Testis (tissue), 3 donors: Measurements from ENCODE around the gene DHX8. TPM values are rescaled to one million over a fixed set of nuclear protein-coding genes. Genes with fewer than 3 reads are reported as not detected.

Experiments
- DNase-seq: peaks from one replicate; pipeline ENCODE4 v3.0.0-alpha.2; 2019
- H3K27ac ChIP-seq, 2 donors: fragments of 200-600 bp; sonication (generic); one replicate each; pipeline ENCODE4 v1.5.1; 2019
- H3K27me3 ChIP-seq: fragments of 200-600 bp; sonication (generic); one replicate; pipeline ENCODE4 v1.5.1; 2019
- H3K36me3 ChIP-seq: fragments of 200-600 bp; sonication (generic); one replicate; pipeline ENCODE4 v1.5.1; 2017; ENCODE audit warnings: low read depth; ENCODE audit errors: missing control alignments
- H3K4me1 ChIP-seq: fragments of 200-600 bp; sonication (generic); one replicate; pipeline ENCODE4 v1.5.1; 2019
- H3K4me3 ChIP-seq, 2 donors: fragments of 200-600 bp; sonication (generic); one replicate each; pipeline ENCODE4 v1.5.1; 2017 to 2019
- H3K9me3 ChIP-seq: fragments of 200-600 bp; sonication (generic); one replicate; pipeline ENCODE4 v1.5.1; 2017
- CTCF ChIP-seq, 3 experiments: fragments of 450-650 bp in 2 of 3; fragments of 200-600 bp in 1 of 3; sonication (generic) in 1 of 3; IDR thresholded peaks; one replicate each; pipeline ENCODE4 v1.5.1; 2016 to 2019; ENCODE audit warnings: antibody characterized with exemption in 3 of 3, mild to moderate bottlenecking in 2 of 3, moderate library complexity in 1 of 3
- POLR2A ChIP-seq: fragments of 450-650 bp; IDR thresholded peaks from one replicate; pipeline ENCODE4 v1.6.1; 2017; ENCODE audit warnings: antibody characterized with exemption, mild to moderate bottlenecking, moderate library complexity
- WGBS, 2 donors: methylation state at CpG; one replicate each; pipeline ENCODE4 v1.1.5; 2018; 5-methylcytosine and 5-hydroxymethylcytosine counted together
- intact Hi-C: fragments of 100-400 bp; cut with DNase I; formaldehyde crosslinking; loops from one replicate; pipeline ENCODE4 v1.15.1; 2023; ENCODE audit warnings: low total_unique reads
- polyA plus RNA-seq: library from polyadenylated mRNA; stranded (reverse); fragments of 350-450 nt; fragmentation: Illumina TruSeq; extraction: RNeasy Lipid Tissue Mini Kit (QIAGEN cat#74804); gene quantifications from one replicate; pipeline ENCODE4 v1.2.3, GENCODE V29; 2014; ENCODE audit warnings: low read depth, low replicate concordance; ENCODE audit not compliant: insufficient read depth
- total RNA-seq, 2 donors: library from RNA; depleted of rRNA; stranded (reverse); fragments of >200 nt; gene quantifications; one replicate each; pipeline ENCODE4 v1.2.3, GENCODE V29; 2016

DHX8 gene
- total and polyA plus RNA-seq, 3 donors from 2014 or later = 63.4 to 74.3 (median 68.0) TPM

GRCh38 chr17:43548689-43549379 is 65.1 kb downstream of the DHX8 start:
- H3K4me3 ChIP-seq = no peak overlapping the region
- H3K9me3 ChIP-seq = no peaks in the 10 kb centered on the region
- no peak for DNase-seq
- 88 to 96% methylated on average over 3 of the region's 3 CpGs for WGBS, 2 donors
- intact Hi-C loops = no loop called here
- no peaks in the 10 kb centered on the region for H3K36me3 ChIP-seq
- peaks cover 23% of the 10 kb centered on the region for H3K4me1 ChIP-seq
- no peaks in the 10 kb centered on the region for H3K27me3 ChIP-seq
- no peak overlapping the region for H3K27ac ChIP-seq
- no peak for TF ChIP-seq POLR2A
- no peak for TF ChIP-seq CTCF (IDR thresholded peaks at IDR 0.05)

GRCh38 chr17:43549496-43549895 is 65.7 kb downstream of the DHX8 start:
- Histone ChIP-seq H3K9me3 (no peaks in the 10 kb centered on the region), H3K4me1 (peaks cover 23% of the 10 kb centered on the region), H3K36me3 (no peaks in the 10 kb centered on the region), H3K27me3 (no peaks in the 10 kb centered on the region), H3K27ac (no peak overlapping the region), H3K4me3 (no peak overlapping the region)
- WGBS, 2 donors = 91 to 92% methylated on average over 5 of the region's 5 CpGs
- no peak for DNase-seq
- TF ChIP-seq POLR2A (no peak), CTCF (IDR thresholded peaks at IDR 0.05) (no peak)
- intact Hi-C loops = no loop called here

- DNase-seq = no peak
- H3K4me3 ChIP-seq = no peak overlapping the region
- no peaks in the 10 kb centered on the region for H3K36me3 ChIP-seq
- TF ChIP-seq CTCF (IDR thresholded peaks at IDR 0.05) = no peak
- no peak for TF ChIP-seq POLR2A
- no peaks in the 10 kb centered on the region for H3K27me3 ChIP-seq
- no peaks in the 10 kb centered on the region for H3K9me3 ChIP-seq
- H3K27ac ChIP-seq = no peak overlapping the region
- H3K4me1 ChIP-seq = peaks cover 16% of the 10 kb centered on the region
- intact Hi-C loops = no loop called here
- 70 to 73% methylated on average over 4 of the region's 4 CpGs for WGBS, 2 donors
Observed at GRCh38 chr17:43550754-43551153, 67.0 kb downstream of the DHX8 start.

GRCh38 chr17:43552229-43552837 is 68.6 kb downstream of the DHX8 start:
- Histone ChIP-seq H3K4me1 (peaks cover 3% of the 10 kb centered on the region), H3K27ac (no peak overlapping the region), H3K9me3 (no peaks in the 10 kb centered on the region), H3K36me3 (no peaks in the 10 kb centered on the region), H3K4me3 (no peak overlapping the region), H3K27me3 (no peaks in the 10 kb centered on the region)
- no peak for TF ChIP-seq POLR2A
- no peak for TF ChIP-seq CTCF (IDR thresholded peaks at IDR 0.05)
- 40 to 44% methylated on average over 8 of the region's 8 CpGs for WGBS, 2 donors
- intact Hi-C loops = no loop called here
- no peak for DNase-seq

- H3K36me3 ChIP-seq = no peaks in the 10 kb centered on the region
- WGBS, 2 donors = 65 to 68% methylated on average over 2 of the region's 2 CpGs
- H3K4me3 ChIP-seq = no peak overlapping the region
- intact Hi-C loops = no loop called here
- peaks cover 3% of the 10 kb centered on the region for H3K4me1 ChIP-seq
- no peak for DNase-seq
- no peak overlapping the region for H3K27ac ChIP-seq
- no peaks in the 10 kb centered on the region for H3K9me3 ChIP-seq
- H3K27me3 ChIP-seq = no peaks in the 10 kb centered on the region
- no peak for TF ChIP-seq POLR2A
- no peak for TF ChIP-seq CTCF (IDR thresholded peaks at IDR 0.05)
Observed at GRCh38 chr17:43553573-43553972, 69.8 kb downstream of the DHX8 start.
